ENCODE results near the gene CA10.

- TF ChIP-seq CTCF (IDR thresholded peaks at IDR 0.05; ENCODE audit: borderline replicate concordance, extremely low read depth, low read length, poor library complexity, severe bottlenecking) (no peak), EZH2 (IDR thresholded peaks at IDR 0.05; ENCODE audit: borderline replicate concordance, low read depth, low read length, severe bottlenecking) (no peak)
Measured at GRCh38 chr17:51642029-51642428, 516.5 kb downstream of the CA10 start.

All from DND-41 (cell line).